Sigmoid colon (tissue), 7 donors: Measurements from ENCODE around the gene C1QTNF9. TPM values are rescaled to one million over a fixed set of nuclear protein-coding genes. Genes with fewer than 3 reads are reported as not detected.
A peak's percentile ranks its signal among the peaks of the same experiment; 100 is the strongest.
"Not testable (repeated sequence)": the region's sequence is repeated elsewhere in the genome, so short reads cannot be mapped to it uniquely, and the experiment has no call there.

Experiments used
- DNase-seq: peaks from one replicate; pipeline ENCODE4 v3.0.0-alpha.2; 2019
- H3K27ac ChIP-seq, 4 donors: fragments of 200-600 bp; sonication (generic); one replicate each; pipeline ENCODE4 v1.5.1; 2016 to 2019; ENCODE audit warnings: mild to moderate bottlenecking in 1 of 4
- H3K27me3 ChIP-seq, 3 donors: fragments of 200-600 bp; sonication (generic); one replicate each; pipeline ENCODE4 v1.5.1; 2019; ENCODE audit warnings: mild to moderate bottlenecking in 1 of 3
- H3K36me3 ChIP-seq, 4 donors: fragments of 200-600 bp; sonication (generic); one replicate each; pipeline ENCODE4 v1.5.1; 2016 to 2019
- H3K4me1 ChIP-seq, 4 donors: fragments of 200-600 bp; sonication (generic); one replicate each; pipeline ENCODE4 v1.5.1; 2017 to 2019
- H3K4me3 ChIP-seq, 4 donors: fragments of 200-600 bp; sonication (generic); one replicate each; pipeline ENCODE4 v1.5.1; 2017 to 2019; ENCODE audit warnings: mild to moderate bottlenecking in 2 of 4, moderate library complexity in 1 of 4
- H3K9me3 ChIP-seq, 4 donors: fragments of 200-600 bp in 3 of 4; sonication (generic) in 3 of 4; one replicate each; pipeline versions ENCODE4 v1.5.1 to v1.6.1; 2013 to 2019
- EP300 ChIP-seq, 4 donors: sonication (generic); formaldehyde crosslinking; IDR thresholded peaks; one replicate each; pipeline ENCODE4 v1.6.1; 2017; ENCODE audit warnings: antibody characterized with exemption in 4 of 4
- POLR2A ChIP-seq, 2 donors: fragments of 450-650 bp; IDR thresholded peaks; one replicate each; pipeline ENCODE4 v1.6.1; 2016; ENCODE audit warnings: antibody characterized with exemption in 2 of 2, mild to moderate bottlenecking in 2 of 2, moderate library complexity in 2 of 2
- POLR2AphosphoS5 ChIP-seq, 4 donors: sonication (generic); formaldehyde crosslinking; IDR thresholded peaks; one replicate each; pipeline ENCODE4 v1.6.1; 2017; ENCODE audit warnings: antibody characterized with exemption in 4 of 4
- WGBS, 2 donors: extraction: QIAGEN DNeasy Blood & Tissue Kit; methylation state at CpG; one replicate each; pipeline ENCODE4 v1.1.7; 2013; 5-methylcytosine and 5-hydroxymethylcytosine counted together
- intact Hi-C: fragments of 100-400 bp; cut with DNase I; formaldehyde crosslinking; loops from one replicate; pipeline ENCODE4 v1.15.1; 2023
- polyA plus RNA-seq, 3 donors: library from polyadenylated mRNA; stranded (reverse); fragments of 200-250 nt; gene quantifications; one replicate each; pipeline ENCODE4 v1.2.3, GENCODE V29; 2013
- total RNA-seq, 4 donors: library from RNA; depleted of rRNA; stranded (reverse); fragments of >200 nt; gene quantifications; one replicate each; pipeline ENCODE4 v1.1.0, GENCODE V29; 2016
- TF ChIP-seq, protein P1 (sequence below), 4 experiments: fragments of 450-650 bp in 3 of 4; fragments of 200-600 bp in 1 of 4; IDR thresholded peaks; one replicate each; pipeline ENCODE4 v1.5.1; 2016 to 2019; ENCODE audit warnings: antibody characterized with exemption in 4 of 4, mild to moderate bottlenecking in 3 of 4, moderate library complexity in 2 of 4
- donor health status: healthy with polysubstance abuse.
- donor health status: Bipolar disorder and iron deficiency.
- donor health status: healthy.

The C1QTNF9 gene, protein sequence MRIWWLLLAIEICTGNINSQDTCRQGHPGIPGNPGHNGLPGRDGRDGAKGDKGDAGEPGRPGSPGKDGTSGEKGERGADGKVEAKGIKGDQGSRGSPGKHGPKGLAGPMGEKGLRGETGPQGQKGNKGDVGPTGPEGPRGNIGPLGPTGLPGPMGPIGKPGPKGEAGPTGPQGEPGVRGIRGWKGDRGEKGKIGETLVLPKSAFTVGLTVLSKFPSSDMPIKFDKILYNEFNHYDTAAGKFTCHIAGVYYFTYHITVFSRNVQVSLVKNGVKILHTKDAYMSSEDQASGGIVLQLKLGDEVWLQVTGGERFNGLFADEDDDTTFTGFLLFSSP
- total RNA-seq = 1 to 10 TPM in 1 of 4 donors, under 1 TPM in 1, not detected in 2; 0.82 to 2.2 TPM
- under 1 TPM in 1 of 3 donors, not detected in 2; 0.19 TPM for polyA plus RNA-seq

DNA sequence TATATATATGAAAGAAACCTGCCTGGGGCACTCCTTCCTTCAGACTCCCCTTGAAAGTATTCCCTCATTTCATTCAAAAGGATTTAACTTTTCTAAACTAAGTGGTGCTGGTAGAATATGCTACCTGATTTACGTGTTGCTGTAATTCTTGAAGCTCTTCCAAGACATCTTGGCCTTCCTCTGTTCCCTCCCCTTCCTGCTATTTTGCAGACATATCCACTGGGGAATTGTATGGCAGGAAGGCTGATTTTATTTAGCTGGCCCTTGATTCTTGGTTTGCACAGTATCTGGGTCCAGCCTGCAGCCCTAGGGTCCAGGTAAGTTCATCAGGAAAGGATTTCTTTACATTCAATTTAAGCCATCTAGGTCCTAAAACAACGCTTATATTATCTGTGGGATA lies at the start of gene C1QTNF9:
Gene C1QTNF9, plus strand, starts transcription at position 281 of the 400 bp plus-strand sequence. CDS start 6,424 bp downstream, outside the sequence.
- DNase-seq = peak; percentile 17
- peaks cover 0 to 12% (median 3%) of the 10 kb centered on the region in 4 donors for H3K4me1 ChIP-seq
- intact Hi-C loops, H3K27ac ChIP-seq, H3K36me3 ChIP-seq, H3K9me3 ChIP-seq, H3K4me3 ChIP-seq, H3K27me3 ChIP-seq: not testable (repeated sequence)
- WGBS, 2 donors = 63 to 75% methylated on average over 2 of the region's 2 CpGs

DNA sequence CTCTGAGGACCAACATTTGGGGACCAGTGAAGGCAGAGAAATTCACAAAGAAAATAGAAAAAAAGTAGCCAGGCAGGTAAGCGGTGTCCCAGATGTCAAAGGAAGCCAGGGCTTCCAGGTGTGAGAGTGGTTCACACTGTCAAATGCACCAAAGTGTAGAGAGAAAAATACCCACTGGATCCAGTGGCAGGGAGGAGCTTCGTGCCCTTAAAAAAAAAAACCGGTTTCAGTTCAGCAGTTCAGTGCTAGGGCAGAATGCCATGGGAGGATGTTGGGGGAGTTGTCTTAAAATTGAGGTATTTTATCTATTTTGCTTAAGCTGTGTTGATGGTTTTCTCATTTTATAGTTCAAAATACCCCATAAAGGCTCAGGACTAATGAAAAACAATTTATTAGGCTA lies 47.8 kb upstream of the C1QTNF9 start:
- intact Hi-C loops = no loop called here
- Histone ChIP-seq H3K36me3 (no peaks in the 10 kb centered on the region), H3K27ac (no peak overlapping the region)

DNA sequence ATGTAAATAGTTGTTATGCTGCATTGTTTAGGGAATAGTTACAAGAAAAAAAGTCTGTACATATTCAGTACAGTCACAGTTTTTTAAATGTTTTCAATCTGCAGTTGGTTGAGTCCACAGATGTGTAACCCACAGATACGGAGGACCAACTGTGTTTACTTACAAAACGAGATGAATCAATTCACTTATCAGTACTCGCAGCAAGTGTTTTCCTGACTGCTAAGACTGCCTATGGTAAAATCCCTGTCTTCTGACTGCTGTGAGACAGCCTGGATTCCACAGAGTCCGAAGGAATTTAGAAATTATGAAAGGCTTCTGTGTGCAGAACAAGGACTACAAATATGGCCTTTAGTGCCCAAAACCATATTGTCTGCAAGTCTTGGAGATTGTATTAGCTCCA lies 45.7 kb upstream of the C1QTNF9 start:
- H3K27ac ChIP-seq = peak overlapping the region in 3 of 4 donors; percentile 2 to 23 (median 11)
- TF ChIP-seq POLR2A (IDR thresholded peaks at IDR 0.05) (no peak), POLR2AphosphoS5 (IDR thresholded peaks at IDR 0.05) (no peak), EP300 (IDR thresholded peaks at IDR 0.05) (no peak)
- TF ChIP-seq, protein P1, sequence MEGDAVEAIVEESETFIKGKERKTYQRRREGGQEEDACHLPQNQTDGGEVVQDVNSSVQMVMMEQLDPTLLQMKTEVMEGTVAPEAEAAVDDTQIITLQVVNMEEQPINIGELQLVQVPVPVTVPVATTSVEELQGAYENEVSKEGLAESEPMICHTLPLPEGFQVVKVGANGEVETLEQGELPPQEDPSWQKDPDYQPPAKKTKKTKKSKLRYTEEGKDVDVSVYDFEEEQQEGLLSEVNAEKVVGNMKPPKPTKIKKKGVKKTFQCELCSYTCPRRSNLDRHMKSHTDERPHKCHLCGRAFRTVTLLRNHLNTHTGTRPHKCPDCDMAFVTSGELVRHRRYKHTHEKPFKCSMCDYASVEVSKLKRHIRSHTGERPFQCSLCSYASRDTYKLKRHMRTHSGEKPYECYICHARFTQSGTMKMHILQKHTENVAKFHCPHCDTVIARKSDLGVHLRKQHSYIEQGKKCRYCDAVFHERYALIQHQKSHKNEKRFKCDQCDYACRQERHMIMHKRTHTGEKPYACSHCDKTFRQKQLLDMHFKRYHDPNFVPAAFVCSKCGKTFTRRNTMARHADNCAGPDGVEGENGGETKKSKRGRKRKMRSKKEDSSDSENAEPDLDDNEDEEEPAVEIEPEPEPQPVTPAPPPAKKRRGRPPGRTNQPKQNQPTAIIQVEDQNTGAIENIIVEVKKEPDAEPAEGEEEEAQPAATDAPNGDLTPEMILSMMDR (IDR thresholded peaks at IDR 0.05) = no peak
- intact Hi-C loops = no loop called here
- WGBS, 2 donors = 51 to 67% methylated on average over 4 of the region's 4 CpGs
- H3K27me3 ChIP-seq = no peaks in the 10 kb centered on the region
- H3K4me1 ChIP-seq = peaks cover 0 to 19% (median 2%) of the 10 kb centered on the region in 4 donors
- no peak for DNase-seq
- no peaks in the 10 kb centered on the region for H3K36me3 ChIP-seq
- H3K9me3 ChIP-seq = no peaks in the 10 kb centered on the region
- H3K4me3 ChIP-seq = no peak overlapping the region

More for the DNA sequence above, 47.8 kb upstream of the C1QTNF9 start:
- 55 to 74% methylated on average over 3 of the region's 3 CpGs for WGBS, 2 donors
- no peak overlapping the region for H3K4me3 ChIP-seq
- TF ChIP-seq POLR2A (IDR thresholded peaks at IDR 0.05) (no peak), POLR2AphosphoS5 (IDR thresholded peaks at IDR 0.05) (no peak), EP300 (IDR thresholded peaks at IDR 0.05) (no peak)
- TF ChIP-seq, protein P1 (IDR thresholded peaks at IDR 0.05) = no peak
- no peaks in the 10 kb centered on the region for H3K27me3 ChIP-seq
- no peak for DNase-seq
- H3K4me1 ChIP-seq = peaks cover 0 to 12% (median 0%) of the 10 kb centered on the region in 4 donors
- no peaks in the 10 kb centered on the region for H3K9me3 ChIP-seq

DNA sequence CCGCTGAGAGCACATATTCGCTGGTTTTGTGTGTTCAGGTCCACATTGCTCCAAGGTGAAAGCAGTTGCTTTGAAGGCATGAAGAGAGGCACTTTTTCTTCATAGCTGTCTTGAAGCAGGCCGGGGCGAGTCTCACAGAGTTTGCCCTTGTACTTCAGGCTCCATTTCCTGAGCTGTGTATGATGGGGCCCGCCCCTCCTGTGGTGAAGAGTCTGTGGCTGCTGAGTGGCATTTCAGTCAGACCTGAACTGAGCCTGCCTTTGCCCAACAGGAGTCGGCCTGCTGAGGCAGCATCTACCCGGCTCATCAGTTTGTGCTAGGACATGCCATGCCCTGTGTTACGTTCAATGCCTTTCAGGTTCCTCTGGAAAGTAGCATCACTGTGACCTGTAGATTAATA lies 44.4 kb upstream of the C1QTNF9 start:
- Histone ChIP-seq H3K36me3 (no peaks in the 10 kb centered on the region), H3K9me3 (no peaks in the 10 kb centered on the region), H3K27ac (no peak overlapping the region), H3K27me3 (no peaks in the 10 kb centered on the region), H3K4me3 (no peak overlapping the region), H3K4me1 (peaks cover 0 to 19% (median 3%) of the 10 kb centered on the region in 4 donors)
- no peak for DNase-seq
- 63 to 84% methylated on average over 8 of the region's 8 CpGs for WGBS, 2 donors
- TF ChIP-seq, protein P1 (IDR thresholded peaks at IDR 0.05) = no peak
- TF ChIP-seq POLR2AphosphoS5 (IDR thresholded peaks at IDR 0.05) (no peak), POLR2A (IDR thresholded peaks at IDR 0.05) (no peak), EP300 (IDR thresholded peaks at IDR 0.05) (no peak)
- intact Hi-C loops = no loop called here

DNA sequence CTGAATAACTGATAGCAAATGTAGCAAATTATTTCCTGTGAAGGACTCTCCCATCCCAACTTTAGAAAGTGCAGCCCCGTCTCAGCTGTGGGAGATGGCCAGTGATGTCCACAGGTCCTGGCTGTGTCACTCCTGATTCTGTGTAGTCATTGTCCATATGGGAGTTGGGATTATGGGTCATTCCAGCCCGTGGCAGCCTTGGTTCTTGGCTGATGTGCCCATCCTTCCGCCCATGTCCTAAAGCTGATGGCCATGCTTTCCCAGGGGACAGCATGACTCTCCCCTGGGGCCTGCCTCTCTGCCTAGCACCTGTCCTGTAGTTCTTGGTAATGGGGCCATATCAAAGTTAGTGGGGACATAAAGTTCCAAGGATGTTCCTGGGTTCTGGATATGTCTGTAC lies 43.9 kb upstream of the C1QTNF9 start:
- 91 to 95% methylated on average over 3 of the region's 3 CpGs for WGBS, 2 donors
- Histone ChIP-seq H3K27me3 (no peaks in the 10 kb centered on the region), H3K9me3 (no peaks in the 10 kb centered on the region), H3K4me3 (no peak overlapping the region), H3K27ac (no peak overlapping the region), H3K36me3 (no peaks in the 10 kb centered on the region), H3K4me1 (peaks cover 0 to 23% (median 6%) of the 10 kb centered on the region in 4 donors)
- TF ChIP-seq POLR2AphosphoS5 (IDR thresholded peaks at IDR 0.05) (no peak), POLR2A (IDR thresholded peaks at IDR 0.05) (no peak), EP300 (IDR thresholded peaks at IDR 0.05) (no peak)
- TF ChIP-seq, protein P1 (IDR thresholded peaks at IDR 0.05) = no peak
- DNase-seq = no peak
- intact Hi-C loops = no loop called here
